ENCODE measurements around the gene RYR2. TPM values are rescaled to one million over a fixed set of nuclear protein-coding genes. Genes with fewer than 3 reads are reported as not detected.
"Not testable (repeated sequence)": the region's sequence is repeated elsewhere in the genome, so short reads cannot be mapped to it uniquely, and the experiment has no call there.

Gene RYR2
- total RNA-seq, 1 donor from 2014 or later = 0.16 TPM

DNA sequence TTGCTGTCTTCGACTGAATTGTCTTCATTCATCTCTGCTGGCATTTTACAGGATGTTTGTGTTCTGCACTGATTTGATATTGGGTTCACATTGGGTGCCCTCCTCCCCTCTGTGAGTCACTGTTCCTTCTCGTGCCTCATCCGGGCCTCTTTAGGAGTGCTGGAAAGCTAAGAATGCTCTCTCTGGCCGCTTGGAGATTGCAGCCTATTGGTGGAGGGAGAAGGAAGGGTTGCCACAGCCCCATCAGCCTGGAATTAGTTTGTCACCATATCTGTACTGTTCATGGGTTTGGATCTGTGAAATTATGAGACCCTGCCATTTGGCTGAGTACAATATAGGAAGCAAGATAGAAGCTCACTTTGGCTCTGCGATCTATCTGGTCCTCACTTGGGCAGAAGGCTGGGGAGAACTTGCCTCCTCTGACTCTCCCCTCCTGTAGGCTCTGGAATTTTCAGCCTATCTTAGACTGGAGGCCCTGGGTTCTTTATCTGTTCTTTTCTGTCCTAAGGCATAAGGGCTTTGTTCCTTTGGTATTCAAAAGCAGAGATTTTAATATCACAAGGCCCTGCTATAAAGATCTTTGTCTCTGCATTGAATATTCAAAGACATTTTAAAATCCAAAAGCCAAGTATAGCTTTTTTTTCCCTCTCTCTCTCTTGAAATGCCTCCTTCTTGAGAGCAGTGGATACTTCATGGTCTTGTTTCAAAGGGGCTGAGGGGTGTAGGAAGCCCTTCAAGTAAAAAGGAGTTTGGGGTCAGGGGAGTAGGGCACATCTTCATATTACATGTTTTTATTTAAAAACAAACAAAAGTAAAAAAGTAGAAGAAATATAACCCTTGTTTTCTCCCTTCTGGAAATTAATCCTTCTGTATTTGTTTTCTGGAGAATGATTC, 500.8 kb downstream of the RYR2 start:
- no peak for DNase-seq (ENCODE audit: low read depth)

DNA sequence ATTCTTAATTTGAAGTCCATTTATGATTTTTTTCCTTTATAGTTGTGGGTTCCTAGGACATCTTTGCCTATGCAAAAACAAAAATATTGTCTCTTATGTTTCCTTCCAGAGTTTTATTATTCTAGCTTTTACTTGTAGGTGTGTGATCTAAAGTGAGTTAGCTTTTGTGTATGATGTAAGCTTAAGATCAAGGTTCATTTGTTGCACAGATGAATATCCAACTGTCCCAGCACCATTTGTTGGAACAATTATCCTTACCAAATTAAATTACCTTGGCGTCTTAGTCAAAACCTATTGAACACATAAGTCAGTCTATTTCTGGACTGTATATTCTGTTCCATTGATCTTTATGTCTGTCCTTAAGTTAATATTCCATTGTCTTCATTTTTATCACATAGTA, 511.1 kb downstream of the RYR2 start:
- no peak for DNase-seq (ENCODE audit: low read depth)

DNA sequence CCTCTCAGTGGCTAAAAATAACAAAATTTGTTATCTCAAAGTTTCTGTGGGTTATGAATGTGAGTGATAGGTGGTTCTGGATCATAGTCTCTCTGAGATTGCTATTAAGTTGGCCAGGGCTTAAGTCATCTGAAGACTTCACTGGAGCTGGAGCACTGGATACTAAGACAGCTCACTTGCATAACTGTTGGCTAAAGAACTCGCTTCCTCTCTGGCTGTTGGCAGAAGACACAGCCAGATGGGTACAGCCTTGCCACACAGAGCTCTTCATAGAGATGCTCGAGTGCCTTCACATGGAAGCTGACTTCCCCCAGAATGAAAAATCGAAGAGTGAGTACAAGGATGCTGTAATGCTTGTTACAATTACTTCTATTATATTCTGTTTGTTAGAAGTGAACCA, 514.9 kb downstream of the RYR2 start:
- no peak for DNase-seq (ENCODE audit: low read depth)

GRCh38 chr1:237562242-237562823, 520.3 kb downstream of the RYR2 start:
- DNase-seq (ENCODE audit: low read depth) = peak; percentile 45

- no peak for DNase-seq (ENCODE audit: low read depth)
Observed at GRCh38 chr1:237565236-237565635, 523.3 kb downstream of the RYR2 start.

DNA sequence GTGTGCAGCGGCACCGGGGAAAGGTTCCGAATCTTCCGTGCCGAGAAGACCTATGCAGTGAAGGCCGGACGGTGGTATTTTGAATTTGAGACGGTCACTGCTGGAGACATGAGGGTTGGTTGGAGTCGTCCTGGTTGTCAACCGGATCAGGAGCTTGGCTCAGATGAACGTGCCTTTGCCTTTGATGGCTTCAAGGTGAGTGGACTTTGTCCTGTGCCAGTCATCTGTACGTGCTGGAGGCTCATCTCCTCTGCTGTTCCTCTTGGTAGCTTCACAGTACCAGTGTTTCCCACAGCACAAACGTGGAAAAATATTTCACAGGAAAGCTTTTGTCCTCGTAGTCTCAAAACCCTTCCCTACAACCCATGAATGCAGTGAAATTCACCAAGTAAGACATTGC, 524.6 kb downstream of the RYR2 start:
- no peak for DNase-seq (ENCODE audit: low read depth)

DNA sequence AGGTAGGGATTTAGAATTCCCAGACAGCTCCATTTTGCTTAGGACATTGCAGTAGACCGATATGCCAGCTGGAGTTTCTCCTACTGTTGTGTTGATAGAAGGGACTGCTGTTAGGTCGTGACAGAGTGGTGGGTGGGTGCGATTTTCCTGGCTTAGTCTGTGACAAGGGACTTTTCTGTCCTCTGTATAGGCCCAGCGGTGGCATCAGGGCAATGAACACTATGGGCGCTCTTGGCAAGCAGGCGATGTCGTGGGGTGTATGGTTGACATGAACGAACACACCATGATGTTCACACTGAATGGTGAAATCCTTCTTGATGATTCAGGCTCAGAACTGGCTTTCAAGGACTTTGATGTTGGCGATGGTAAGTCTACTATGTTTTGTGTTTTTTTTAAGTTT, 527.0 kb downstream of the RYR2 start:
- DNase-seq (ENCODE audit: low read depth) = no peak

- DNase-seq (ENCODE audit: low read depth) = no peak
Observed at GRCh38 chr1:237570530-237570929, 528.5 kb downstream of the RYR2 start.

DNA sequence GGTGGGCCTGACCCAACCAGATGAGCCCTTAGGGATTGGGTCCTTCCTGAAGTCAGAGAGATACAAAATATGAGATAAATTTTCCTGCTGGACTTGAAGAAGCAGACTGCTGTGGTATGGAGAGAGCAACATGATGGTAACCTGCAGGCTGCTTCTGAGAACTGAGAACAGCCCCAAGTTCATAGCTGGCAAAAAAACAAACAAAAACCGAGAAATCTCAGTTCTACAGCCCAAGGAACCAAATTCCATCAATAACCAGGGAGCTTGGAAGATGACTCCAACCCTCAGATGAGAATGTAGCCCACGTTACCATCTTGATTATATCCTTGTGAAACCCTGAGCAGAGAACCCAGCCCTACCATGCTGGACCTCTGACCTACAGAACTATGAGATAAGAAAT, 532.6 kb downstream of the RYR2 start:
- DNase-seq (ENCODE audit: low read depth) = no peak

DNA sequence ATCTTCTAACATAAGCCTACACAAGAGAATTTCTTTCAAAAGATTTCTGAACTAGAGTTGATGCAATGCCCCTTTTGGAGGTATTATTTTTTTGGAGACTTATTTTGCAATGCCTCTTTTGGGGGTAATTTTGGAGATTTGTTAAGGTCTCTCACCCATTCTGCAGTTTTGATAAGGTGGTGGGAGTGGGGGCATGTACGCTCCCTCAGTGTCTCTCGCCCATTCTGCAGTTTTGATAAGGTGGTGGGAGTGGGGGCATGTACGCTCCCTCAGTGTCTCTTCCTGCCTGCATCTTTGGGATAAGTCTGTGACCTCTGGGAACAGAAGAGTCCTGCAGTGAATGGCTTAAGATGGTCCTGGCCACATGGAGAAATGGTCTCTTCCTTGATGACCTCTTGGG, 536.6 kb downstream of the RYR2 start:
- DNase-seq (ENCODE audit: low read depth) = no peak

GRCh38 chr1:237580726-237581125, 538.7 kb downstream of the RYR2 start:
- DNase-seq (ENCODE audit: low read depth) = no peak

DNA sequence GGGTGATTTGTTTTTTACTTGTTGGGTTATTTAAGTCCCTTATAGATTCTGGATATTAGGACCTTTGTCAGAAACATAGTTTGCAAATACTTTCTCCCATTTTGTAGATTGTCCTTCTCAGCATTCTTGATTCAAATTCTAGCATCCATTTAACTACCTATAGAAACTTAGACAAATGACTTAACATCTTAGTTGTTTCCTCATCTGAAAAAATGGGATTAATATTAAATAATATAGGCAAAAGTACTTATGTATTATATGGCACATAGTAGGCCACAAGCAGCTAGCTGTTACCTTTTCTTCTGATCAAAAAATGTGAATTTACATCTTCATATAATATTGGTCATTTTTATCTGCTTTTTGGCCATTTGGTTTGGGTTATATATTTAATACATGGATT, 541.3 kb downstream of the RYR2 start:
- DNase-seq (ENCODE audit: low read depth) = no peak

DNA sequence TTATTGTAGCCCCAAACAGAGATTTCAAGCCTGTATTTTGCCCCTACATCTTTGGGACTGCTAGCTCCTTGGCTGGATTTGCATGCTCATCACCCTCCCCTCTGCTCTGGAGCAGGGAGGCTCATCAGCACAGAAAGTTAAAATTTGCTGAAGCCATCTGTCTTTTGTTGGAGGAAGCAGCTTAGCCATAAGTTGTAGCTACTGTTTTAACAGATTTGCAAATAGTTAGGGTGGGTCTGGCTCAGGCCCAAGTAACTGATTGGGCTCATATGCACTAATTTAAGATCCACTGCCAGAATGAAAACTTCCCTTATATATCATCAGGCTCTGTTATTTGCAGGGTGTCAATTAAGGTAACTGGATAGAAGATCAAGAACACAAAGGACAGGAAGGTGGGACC, 541.8 kb downstream of the RYR2 start:
- no peak for DNase-seq (ENCODE audit: low read depth)

- no peak for DNase-seq (ENCODE audit: low read depth)
Observed at GRCh38 chr1:237590386-237590785, 548.4 kb downstream of the RYR2 start.

DNA sequence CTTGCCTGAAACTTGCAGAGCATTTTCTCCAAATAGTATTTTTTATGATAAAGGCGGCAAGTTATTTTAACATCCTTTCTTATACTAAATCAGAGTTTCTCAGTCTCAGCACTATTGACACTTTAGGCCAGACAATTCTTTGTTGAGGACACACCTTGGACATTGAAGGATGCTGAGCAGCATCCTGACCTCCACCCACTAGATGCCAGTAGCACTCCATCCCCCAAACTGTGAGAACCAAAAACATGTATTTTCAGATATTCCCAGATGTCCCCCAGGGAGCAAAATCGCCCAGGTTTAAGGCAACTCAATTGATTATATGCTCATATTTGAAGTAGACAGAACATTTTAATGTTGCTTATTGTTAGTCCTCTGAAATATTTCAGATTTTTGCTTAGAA, 549.4 kb downstream of the RYR2 start:
- DNase-seq (ENCODE audit: low read depth) = no peak

DNA sequence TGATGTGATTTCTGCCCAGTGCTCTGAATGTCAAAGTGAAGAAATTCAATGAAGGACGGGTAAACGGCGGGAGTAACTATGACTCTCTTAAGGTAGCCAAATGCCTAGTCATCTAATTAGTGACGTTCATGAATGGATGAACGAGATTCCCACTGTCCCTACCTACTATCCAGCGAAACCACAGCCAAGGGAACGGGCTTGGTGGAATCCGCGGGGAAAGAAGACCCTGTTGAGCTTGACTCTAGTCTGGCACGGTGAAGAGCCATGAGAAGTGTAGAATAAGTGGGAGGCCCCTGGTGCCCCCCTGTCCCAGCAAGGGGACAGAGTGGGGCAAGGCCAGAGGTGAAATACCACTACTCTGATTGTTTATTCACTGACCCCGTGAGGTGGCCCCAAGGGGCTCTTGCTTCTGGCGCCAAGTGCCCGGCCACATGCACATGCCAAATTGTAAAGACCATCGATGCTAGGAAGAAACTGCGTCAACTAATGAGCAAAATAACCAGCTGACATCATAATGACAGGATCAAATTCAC, 561.1 kb downstream of the RYR2 start:
- not testable (repeated sequence) for DNase-seq (ENCODE audit: low read depth)

DNA sequence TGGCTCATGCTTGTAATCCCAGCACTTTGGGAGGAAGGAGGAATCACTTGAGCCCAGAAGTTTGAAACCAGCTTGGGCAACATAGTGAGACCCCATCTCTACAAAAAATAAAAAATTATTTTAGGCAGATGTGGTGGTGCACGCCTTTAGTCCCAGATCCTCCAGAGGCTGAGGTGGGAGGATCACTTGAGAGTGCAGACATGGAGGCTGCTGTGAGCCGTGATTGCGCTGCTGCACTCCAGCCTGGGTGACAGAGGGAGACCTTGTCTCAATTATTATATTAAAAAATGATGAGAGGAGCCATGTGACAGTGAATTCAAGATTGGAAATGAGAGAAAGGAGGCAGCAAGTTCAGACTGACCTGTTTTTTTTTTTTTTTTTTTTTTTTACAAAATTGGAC, 566.4 kb downstream of the RYR2 start:
- DNase-seq (ENCODE audit: low read depth) = no peak

- no peak for DNase-seq (ENCODE audit: low read depth)
Observed at GRCh38 chr1:237610157-237610556, 568.2 kb downstream of the RYR2 start.

GRCh38 chr1:237613984-237614383, 572.0 kb downstream of the RYR2 start:
- DNase-seq (ENCODE audit: low read depth) = no peak

DNA sequence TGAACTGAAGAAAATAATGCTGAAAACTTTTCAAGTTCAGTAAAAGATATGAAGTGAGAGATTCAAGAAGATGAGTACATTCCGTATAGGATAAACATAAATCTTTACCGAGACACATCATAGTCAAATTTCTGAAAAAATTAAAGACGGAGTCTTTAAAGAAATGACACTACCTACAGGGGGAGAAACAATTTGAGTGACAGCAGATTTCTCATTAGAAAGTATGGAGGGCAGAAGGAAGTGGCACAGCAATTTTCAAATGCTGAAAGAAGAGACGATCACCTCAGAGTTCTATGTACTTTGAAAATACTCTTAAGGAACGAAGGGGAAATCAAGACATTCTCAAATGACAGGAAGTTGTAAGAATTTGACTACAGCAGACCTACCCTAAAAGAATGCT, 577.6 kb downstream of the RYR2 start:
- DNase-seq (ENCODE audit: low read depth) = no peak

DNA sequence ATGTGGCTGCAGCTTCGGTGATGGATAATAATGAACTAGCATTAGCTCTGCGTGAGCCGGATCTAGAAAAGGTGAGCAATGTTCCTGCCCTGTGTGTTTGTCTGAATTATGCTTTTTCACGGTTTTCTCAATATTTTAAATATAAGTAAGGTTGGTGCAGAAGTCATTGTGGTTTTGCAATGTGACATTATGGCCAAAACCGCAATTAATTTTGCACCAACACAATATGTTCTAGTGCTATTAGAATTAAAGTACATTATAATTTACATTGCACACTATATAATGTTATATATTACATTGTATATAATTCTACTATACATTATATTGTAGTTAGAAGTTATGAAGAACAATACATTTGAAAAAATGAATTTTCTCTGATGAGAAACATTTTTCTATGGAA, 592.9 kb downstream of the RYR2 start:
- DNase-seq (ENCODE audit: low read depth) = no peak

- DNase-seq (ENCODE audit: low read depth) = no peak
Observed at GRCh38 chr1:237638555-237638954, 596.6 kb downstream of the RYR2 start.

Data from myocyte (in vitro differentiated cells).